GM18498 (cell line): ENCODE data around the gene LGALS9.
A peak's percentile ranks its signal among the peaks of the same experiment; 100 is the strongest.
"Not testable (repeated sequence)": the region's sequence is repeated elsewhere in the genome, so short reads cannot be mapped to it uniquely, and the experiment has no call there.

Experiments
- ATAC-seq: cut with Tn5 transposase; IDR thresholded peaks from one replicate; pipeline ENCODE4 v1.9.1; 2021; ENCODE audit warnings: mild to moderate bottlenecking, moderate library complexity; ENCODE audit not compliant: unreplicated experiment

LGALS9 gene

DNA sequence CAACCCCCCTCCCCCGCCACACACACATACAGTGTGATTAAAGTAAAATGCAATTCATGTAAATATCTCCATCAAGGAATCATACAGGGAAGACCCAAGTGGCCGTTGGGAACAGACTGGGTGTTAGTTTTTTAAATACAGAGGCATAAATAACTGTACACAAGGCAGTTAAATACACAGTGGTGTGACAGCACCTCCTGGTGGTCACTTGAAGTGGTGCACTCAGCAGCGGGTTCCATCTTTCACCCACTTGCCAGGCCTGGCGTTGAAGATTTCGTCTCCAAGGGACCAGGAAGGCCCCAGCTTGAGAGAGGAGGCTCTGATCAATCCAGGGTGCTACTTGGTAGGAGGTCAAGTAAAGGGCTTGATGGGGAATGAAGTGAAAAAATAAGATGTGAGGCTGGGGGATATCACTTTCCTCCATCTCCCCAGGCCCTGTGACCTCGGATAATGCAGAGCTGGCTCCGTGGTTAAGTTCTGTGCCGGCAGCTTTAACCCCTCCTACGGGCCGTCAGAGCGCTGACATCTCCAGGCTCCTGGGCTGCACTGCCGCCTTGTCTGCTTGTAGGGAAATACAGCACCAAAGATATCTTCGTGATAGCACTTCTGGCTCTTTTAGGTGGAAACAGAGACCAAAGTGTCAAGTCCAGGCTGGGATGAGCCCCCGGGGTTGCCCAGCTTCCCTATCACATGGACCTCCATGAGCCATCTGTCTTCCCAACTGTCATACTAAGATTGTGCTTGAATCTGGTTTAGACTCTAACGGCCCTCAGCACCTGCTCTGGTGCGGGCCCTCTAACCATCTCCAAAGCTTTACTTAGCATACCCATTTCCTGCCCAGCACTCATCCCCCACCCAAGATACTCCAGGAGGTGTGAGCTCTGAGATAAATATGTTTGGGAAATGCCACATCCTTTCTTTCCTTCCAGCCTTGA lies 20.7 kb downstream of the LGALS9 start:
- no peak for ATAC-seq

DNA sequence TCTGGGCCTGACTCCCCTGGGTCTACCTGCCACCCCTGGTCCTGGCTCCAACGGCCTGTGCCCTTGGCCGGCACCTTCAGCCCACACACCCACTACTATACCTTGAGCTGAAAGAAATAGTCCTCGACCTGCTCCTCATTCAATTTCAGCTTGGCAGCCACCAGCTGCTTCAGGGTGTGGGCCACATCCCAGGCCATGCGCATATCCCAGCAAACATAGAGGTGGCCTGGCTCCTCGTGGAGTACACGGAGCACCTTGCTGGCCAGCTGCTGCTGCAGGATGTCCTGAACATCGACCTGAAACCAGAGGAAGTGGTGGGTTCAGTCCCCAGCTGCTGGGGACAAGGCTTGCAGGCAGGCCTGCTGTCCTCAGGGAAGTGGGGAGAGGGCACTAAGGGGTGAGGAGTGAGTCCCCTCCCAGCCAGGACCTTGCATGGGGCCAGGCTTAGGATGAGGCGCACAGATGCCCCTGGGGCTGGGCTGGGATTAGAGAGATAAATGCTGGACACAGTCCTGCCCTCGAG lies 22.5 kb downstream of the LGALS9 start:
- ATAC-seq, result not testable (repeated sequence)

DNA sequence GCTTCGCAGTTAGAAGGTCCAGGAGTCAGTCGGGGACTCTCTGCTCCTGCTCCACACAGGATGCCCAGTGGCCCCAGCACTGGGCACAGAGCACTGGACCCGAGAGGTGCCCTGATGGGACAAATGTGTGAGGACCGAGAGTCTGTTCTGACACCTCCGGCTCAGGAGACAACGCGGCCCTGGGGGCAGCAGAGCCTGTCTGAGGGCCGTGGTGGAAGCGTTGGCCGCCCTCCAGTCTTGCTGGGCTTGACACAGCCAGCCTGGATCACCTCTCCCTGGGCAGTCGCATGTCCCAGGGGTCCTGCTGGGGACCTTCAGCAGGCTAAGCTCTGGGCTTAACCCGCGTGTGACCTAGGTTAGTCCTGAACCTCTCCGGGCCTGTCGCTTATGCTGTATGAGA lies 23.1 kb downstream of the LGALS9 start:
- no peak for ATAC-seq

GRCh38 chr17:27654654-27655524 lies 23.9 kb downstream of the LGALS9 start:
- ATAC-seq, result peak; percentile 77

DNA sequence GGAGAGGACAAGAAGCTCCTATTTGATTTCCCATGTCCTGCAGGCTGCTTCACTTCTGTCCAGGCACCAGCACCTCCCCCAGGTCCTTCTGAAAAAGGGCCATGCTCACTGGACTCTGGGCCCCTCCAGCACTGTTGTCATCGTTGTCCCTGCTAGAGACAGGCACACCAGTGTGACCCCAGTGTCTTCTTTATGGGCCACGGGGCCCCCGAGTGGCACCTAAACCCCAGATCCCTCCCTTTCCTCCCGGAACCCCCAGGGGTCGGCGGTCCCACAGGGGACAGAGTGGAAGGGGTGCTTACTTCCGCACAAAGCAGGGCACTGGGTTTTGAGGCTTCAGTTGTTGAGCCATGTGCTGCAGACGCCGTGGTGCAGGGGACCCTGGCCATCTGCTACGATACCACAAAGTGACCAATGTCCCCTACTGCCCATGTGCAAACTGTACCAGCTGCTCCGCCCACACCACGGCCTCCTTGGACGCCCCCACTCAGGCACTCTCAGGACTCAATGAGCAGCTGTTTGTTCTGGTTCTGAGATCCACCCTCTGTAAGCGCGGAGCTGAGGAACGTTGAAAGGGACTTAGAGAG lies 24.6 kb downstream of the LGALS9 start:
- not testable (repeated sequence) for ATAC-seq

DNA sequence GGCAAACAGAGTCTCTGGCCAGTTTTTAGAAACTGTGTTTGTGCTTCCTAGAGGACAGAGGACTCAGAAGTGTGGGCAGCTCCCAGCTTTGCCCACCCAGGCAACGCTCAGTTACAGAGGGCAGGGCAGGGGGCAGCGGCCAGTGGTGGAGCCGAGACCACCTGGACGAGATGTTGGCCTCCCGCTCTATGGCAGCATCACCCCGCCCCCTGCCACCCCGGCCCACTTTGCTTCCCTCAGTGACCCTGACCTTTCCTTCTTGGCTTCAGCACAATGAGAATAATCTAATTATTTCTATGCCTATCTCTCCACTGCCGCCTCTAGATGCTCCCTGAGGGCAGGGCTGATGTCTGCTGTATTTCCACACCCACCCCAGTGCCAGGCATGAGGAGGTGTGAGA lies 25.6 kb downstream of the LGALS9 start:
- ATAC-seq, result not testable (repeated sequence)

GRCh38 chr17:27657620-27658019 lies 26.6 kb downstream of the LGALS9 start:
- no peak for ATAC-seq

GRCh38 chr17:27659683-27660082 lies 28.7 kb downstream of the LGALS9 start:
- no peak for ATAC-seq

GRCh38 chr17:27660436-27660835 lies 29.4 kb downstream of the LGALS9 start:
- ATAC-seq, result no peak

DNA sequence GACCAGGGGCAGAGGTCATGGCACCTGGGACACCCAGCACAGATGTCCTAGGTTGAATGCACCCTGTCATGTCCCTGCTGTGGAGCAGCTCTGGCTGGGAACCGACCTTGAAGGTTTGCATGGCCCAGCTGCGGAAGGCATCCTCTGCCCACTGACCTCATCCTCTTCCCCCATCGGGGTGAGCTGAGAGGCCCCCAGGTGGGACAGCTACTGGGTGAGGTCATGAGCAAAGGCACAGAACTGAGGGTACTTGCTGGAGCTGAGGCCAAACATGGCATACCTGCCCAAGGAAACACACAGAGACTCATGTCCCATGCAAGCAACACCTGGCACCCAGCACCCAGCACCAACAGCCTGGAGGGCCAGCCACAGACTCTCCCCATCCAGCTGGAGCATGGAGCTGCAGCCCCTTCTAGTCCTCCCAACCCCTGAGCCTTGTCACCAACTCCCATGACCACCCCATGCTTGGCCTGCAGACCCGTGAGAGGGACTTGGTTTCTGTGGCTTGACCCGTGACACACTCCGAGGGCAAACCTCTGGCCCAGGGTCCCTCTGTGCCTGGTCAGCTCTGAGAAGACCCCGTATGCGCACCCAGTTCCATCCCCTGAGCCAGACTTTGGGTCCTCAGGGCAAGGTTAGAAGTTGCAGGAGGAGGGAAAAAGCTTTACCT lies 33.1 kb downstream of the LGALS9 start:
- no peak for ATAC-seq

DNA sequence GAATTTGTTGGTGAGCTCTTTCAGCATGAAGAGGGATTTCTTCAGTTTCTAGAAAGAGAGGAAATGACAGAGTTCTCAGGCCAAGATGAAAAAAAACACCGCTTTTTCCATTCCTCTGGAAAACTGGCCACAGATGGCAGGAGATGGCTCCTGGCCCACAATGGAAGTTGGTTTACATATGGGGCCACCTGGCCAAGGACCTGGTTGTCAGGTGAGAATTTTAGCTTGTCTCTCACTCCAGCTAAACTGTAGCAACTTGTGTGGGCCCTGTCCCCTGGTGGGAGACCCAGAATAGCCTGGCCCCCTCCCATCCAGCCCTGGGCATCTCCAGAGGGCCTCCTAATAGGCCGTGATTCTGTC lies 33.6 kb downstream of the LGALS9 start:
- ATAC-seq, result no peak

- ATAC-seq, result no peak
These were observed 34.6 kb downstream of the LGALS9 start for GRCh38 chr17:27665549-27665948.

- ATAC-seq, result not testable (repeated sequence)
These were observed 35.3 kb downstream of the LGALS9 start for GRCh38 chr17:27666270-27666669.

- ATAC-seq, result no peak
These were observed 36.0 kb downstream of the LGALS9 start for GRCh38 chr17:27666831-27667560.

GRCh38 chr17:27667656-27668487 lies 36.9 kb downstream of the LGALS9 start:
- ATAC-seq, result no peak

DNA sequence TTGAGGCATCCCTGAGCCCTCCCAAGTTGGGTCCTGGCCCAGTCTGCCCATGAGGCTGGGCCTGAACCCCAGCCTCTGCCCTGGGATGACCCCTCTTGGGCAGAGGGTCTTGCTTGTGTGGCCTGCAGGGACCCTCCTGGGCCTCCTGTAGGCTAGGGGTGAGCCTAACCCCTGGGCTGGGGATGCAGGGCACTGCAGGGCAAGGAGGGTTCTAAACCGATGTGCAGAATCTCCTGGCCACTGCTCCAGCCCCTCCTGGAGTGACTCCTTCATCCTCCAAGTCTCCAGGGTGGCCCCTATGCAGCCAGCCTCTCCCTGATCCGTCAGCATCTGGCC lies 37.5 kb downstream of the LGALS9 start:
- no peak for ATAC-seq

GRCh38 chr17:27669136-27669535 lies 38.1 kb downstream of the LGALS9 start:
- no peak for ATAC-seq

GRCh38 chr17:27669850-27670249 lies 38.9 kb downstream of the LGALS9 start:
- no peak for ATAC-seq
